ENCODE results near the gene UPK1B. TPM values are rescaled to one million over a fixed set of nuclear protein-coding genes. Genes with fewer than 3 reads are reported as not detected.

The UPK1B gene
- total RNA-seq, 4 donors from 2014 or later, result not detected

- TF ChIP-seq POLR2A (IDR thresholded peaks at IDR 0.05), result no peak
- TF ChIP-seq CTCF (IDR thresholded peaks at IDR 0.05), result no peak
- H3K27ac ChIP-seq, result no peak overlapping the region
These were observed 2.6 kb upstream of the UPK1B start for GRCh38 chr3:119170821-119171220.

GRCh38 chr3:119175872-119176756 is 2.7 kb downstream of the UPK1B start:
- TF ChIP-seq POLR2A (IDR thresholded peaks at IDR 0.05) (no peak), CTCF (IDR thresholded peaks at IDR 0.05) (no peak)
- Histone ChIP-seq H3K9me3 (no peaks in the 10 kb centered on the region), H3K27ac (no peak overlapping the region), H3K36me3 (no peaks in the 10 kb centered on the region), H3K4me3 (no peak overlapping the region), H3K4me1 (no peaks in the 10 kb centered on the region), H3K27me3 (no peaks in the 10 kb centered on the region)
- DNase-seq, result no peak

More at GRCh38 chr3:119170821-119171220, 2.6 kb upstream of the UPK1B start:
- no peak overlapping the region for H3K4me3 ChIP-seq
- no peaks in the 10 kb centered on the region for H3K27me3 ChIP-seq
- no peaks in the 10 kb centered on the region for H3K36me3 ChIP-seq
- no peaks in the 10 kb centered on the region for H3K9me3 ChIP-seq
- no peak for DNase-seq
- no peaks in the 10 kb centered on the region for H3K4me1 ChIP-seq

- DNase-seq, result no peak
- Histone ChIP-seq H3K36me3 (no peaks in the 10 kb centered on the region), H3K27me3 (no peaks in the 10 kb centered on the region), H3K4me3 (no peak overlapping the region), H3K27ac (no peak overlapping the region), H3K9me3 (no peaks in the 10 kb centered on the region), H3K4me1 (no peaks in the 10 kb centered on the region)
- TF ChIP-seq CTCF (IDR thresholded peaks at IDR 0.05) (no peak), POLR2A (IDR thresholded peaks at IDR 0.05) (no peak)
These were observed 3.4 kb downstream of the UPK1B start for GRCh38 chr3:119176778-119177177.

GRCh38 chr3:119177321-119177720 is 3.9 kb downstream of the UPK1B start:
- H3K4me3 ChIP-seq, result no peak overlapping the region
- H3K9me3 ChIP-seq, result no peaks in the 10 kb centered on the region
- no peaks in the 10 kb centered on the region for H3K4me1 ChIP-seq
- no peak for DNase-seq
- H3K36me3 ChIP-seq, result no peaks in the 10 kb centered on the region
- TF ChIP-seq POLR2A (IDR thresholded peaks at IDR 0.05) (no peak), CTCF (IDR thresholded peaks at IDR 0.05) (no peak)
- H3K27me3 ChIP-seq, result no peaks in the 10 kb centered on the region
- H3K27ac ChIP-seq, result no peak overlapping the region

GRCh38 chr3:119181765-119182164 is 8.4 kb downstream of the UPK1B start:
- no peaks in the 10 kb centered on the region for H3K9me3 ChIP-seq
- no peaks in the 10 kb centered on the region for H3K27me3 ChIP-seq
- no peak overlapping the region for H3K27ac ChIP-seq
- H3K4me3 ChIP-seq, result no peak overlapping the region
- DNase-seq, result no peak
- TF ChIP-seq POLR2A (IDR thresholded peaks at IDR 0.05), result no peak
- no peak for TF ChIP-seq CTCF (IDR thresholded peaks at IDR 0.05)
- H3K4me1 ChIP-seq, result no peaks in the 10 kb centered on the region
- no peaks in the 10 kb centered on the region for H3K36me3 ChIP-seq

All from Peyer's patch (tissue), 4 donors.